ENCODE results near the gene CCDC47.
A peak's percentile ranks its signal among the peaks of the same experiment; 100 is the strongest.
"Not testable (repeated sequence)": the region's sequence is repeated elsewhere in the genome, so short reads cannot be mapped to it uniquely, and the experiment has no call there.

CCDC47 gene

GRCh38 chr17:63780928-63781327 is 7.5 kb upstream of the CCDC47 start:
- no peak for DNase-seq

GRCh38 chr17:63780507-63780906 is 7.1 kb upstream of the CCDC47 start:
- no peak for DNase-seq

- DNase-seq, result no peak
Measured at GRCh38 chr17:63775420-63775819, 2.0 kb upstream of the CCDC47 start.

GRCh38 chr17:63774969-63775265 is 1.5 kb upstream of the CCDC47 start:
- DNase-seq, result no peak

GRCh38 chr17:63774141-63774968 is 958 bp upstream of the CCDC47 start, which contains the start of gene DDX42:
DDX42 (plus strand) TSS chr17:63774170; CDS start chr17:63787050, 12,880 bp downstream.
- no peak for DNase-seq

GRCh38 chr17:63772801-63773271 is 561 bp downstream of the CCDC47 start:
- DNase-seq, result no peak

GRCh38 chr17:63768433-63768832 is 5.0 kb downstream of the CCDC47 start:
- DNase-seq, result no peak

- no peak for DNase-seq
Measured at GRCh38 chr17:63766754-63767153, 6.6 kb downstream of the CCDC47 start.

- no peak for DNase-seq
Measured at GRCh38 chr17:63764716-63765115, 8.7 kb downstream of the CCDC47 start.

- no peak for DNase-seq
Measured at GRCh38 chr17:63762161-63763078, 11.0 kb downstream of the CCDC47 start.

GRCh38 chr17:63760771-63761539 is 12.4 kb downstream of the CCDC47 start:
- no peak for DNase-seq

- no peak for DNase-seq
Measured at GRCh38 chr17:63758428-63758827, 15.0 kb downstream of the CCDC47 start.

- DNase-seq, result no peak
Measured at GRCh38 chr17:63754046-63754445, 19.4 kb downstream of the CCDC47 start.

- DNase-seq, result no peak
Measured at GRCh38 chr17:63753215-63753614, 20.2 kb downstream of the CCDC47 start.

GRCh38 chr17:63752707-63753106 is 20.7 kb downstream of the CCDC47 start:
- DNase-seq, result no peak

- no peak for DNase-seq
Measured at GRCh38 chr17:63751806-63752205, 21.6 kb downstream of the CCDC47 start.

GRCh38 chr17:63741408-63742173 is 31.8 kb downstream of the CCDC47 start, which contains the start of gene STRADA:
STRADA (minus strand) TSS chr17:63741799; CDS start chr17:63728369, 13,430 bp downstream.
- DNase-seq, result peak; percentile 95

GRCh38 chr17:63741143-63741407 is 32.3 kb downstream of the CCDC47 start:
- no peak for DNase-seq

GRCh38 chr17:63740464-63741142 is 32.8 kb downstream of the CCDC47 start:
- no peak for DNase-seq

- DNase-seq, result no peak
Measured at GRCh38 chr17:63735691-63736090, 37.7 kb downstream of the CCDC47 start.

- DNase-seq, result no peak
Measured at GRCh38 chr17:63722403-63722802, 51.0 kb downstream of the CCDC47 start.

- not testable (repeated sequence) for DNase-seq
Measured at GRCh38 chr17:63720194-63720593, 53.2 kb downstream of the CCDC47 start.
